ENCODE data around the gene TAF1C.

DNA sequence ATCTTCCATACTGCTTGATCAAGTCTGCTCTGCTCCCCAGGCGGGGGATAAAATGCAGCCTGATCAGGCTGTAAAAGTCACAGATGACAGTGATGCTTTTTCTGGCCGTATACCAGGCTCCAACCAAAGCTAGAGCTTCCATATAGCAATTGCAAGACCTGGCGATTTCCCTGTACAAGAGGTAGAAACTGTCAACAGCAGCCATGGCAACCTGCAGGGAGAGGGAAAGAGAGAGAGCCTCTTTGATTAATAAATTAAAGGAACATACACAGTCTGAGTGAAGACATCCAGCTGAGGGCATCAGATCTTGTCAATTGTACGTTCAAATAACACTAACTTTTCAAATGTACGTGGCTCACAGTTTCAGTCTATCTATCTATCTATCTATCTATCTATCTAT is 55.7 kb downstream of the TAF1C start:
- TF ChIP-seq POLR2AphosphoS5 (IDR thresholded peaks at IDR 0.05) (no peak), POLR2A (IDR thresholded peaks at IDR 0.05) (no peak)
- TF ChIP-seq, protein P1, sequence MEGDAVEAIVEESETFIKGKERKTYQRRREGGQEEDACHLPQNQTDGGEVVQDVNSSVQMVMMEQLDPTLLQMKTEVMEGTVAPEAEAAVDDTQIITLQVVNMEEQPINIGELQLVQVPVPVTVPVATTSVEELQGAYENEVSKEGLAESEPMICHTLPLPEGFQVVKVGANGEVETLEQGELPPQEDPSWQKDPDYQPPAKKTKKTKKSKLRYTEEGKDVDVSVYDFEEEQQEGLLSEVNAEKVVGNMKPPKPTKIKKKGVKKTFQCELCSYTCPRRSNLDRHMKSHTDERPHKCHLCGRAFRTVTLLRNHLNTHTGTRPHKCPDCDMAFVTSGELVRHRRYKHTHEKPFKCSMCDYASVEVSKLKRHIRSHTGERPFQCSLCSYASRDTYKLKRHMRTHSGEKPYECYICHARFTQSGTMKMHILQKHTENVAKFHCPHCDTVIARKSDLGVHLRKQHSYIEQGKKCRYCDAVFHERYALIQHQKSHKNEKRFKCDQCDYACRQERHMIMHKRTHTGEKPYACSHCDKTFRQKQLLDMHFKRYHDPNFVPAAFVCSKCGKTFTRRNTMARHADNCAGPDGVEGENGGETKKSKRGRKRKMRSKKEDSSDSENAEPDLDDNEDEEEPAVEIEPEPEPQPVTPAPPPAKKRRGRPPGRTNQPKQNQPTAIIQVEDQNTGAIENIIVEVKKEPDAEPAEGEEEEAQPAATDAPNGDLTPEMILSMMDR (IDR thresholded peaks at IDR 0.05): no peak
